Ureter (tissue), 1 donor: Measurements from ENCODE around the gene N4BP2. TPM values are rescaled to one million over a fixed set of nuclear protein-coding genes. Genes with fewer than 3 reads are reported as not detected.

ENCODE experiments used
- total RNA-seq: library from RNA; stranded (reverse); gene quantifications from one replicate; pipeline ENCODE4 v1.2.4, GENCODE V29; 2023
- donor health status: DM: yes; HTN: yes; CAD: no.

Gene N4BP2
- total RNA-seq, 1 donor from 2014 or later: 14.0 TPM

Other genes starting within 250 kb of the N4BP2 start
- gene PDS5A, start 78.9 kb upstream of the N4BP2 start, total RNA-seq: 79.9 TPM
- 7.7 TPM for gene RHOH, start 140.2 kb downstream of the N4BP2 start, total RNA-seq